ENCODE data around the gene SOCS6.

Gene SOCS6

GRCh38 chr18:70328169-70328568 is 39.3 kb downstream of the SOCS6 start:
- Histone ChIP-seq H3K36me3 (ENCODE audit: control insufficient read depth in 1 of 2, insufficient read depth in 2 of 2, low read length in 2 of 2) (peaks cover 13 to 19% of the 10 kb centered on the region in 2 donors), H3K9me3 (ENCODE audit: control insufficient read depth in 1 of 2, low read length in 2 of 2) (no peaks in the 10 kb centered on the region), H3K27ac (ENCODE audit: low read length) (no peak overlapping the region), H3K4me3 (ENCODE audit: low read depth in 1 of 2, low read length in 2 of 2) (no peak overlapping the region), H3K4me1 (ENCODE audit: control insufficient read depth in 1 of 2, insufficient read depth in 2 of 2, low read length in 2 of 2) (peaks cover 0 to 10% of the 10 kb centered on the region in 2 donors), H3K27me3 (ENCODE audit: low read depth, low read length) (no peaks in the 10 kb centered on the region)

GRCh38 chr18:70329071-70329470 is 40.2 kb downstream of the SOCS6 start:
- H3K36me3 ChIP-seq (ENCODE audit: control insufficient read depth in 1 of 2, insufficient read depth in 2 of 2, low read length in 2 of 2): peaks cover 13 to 19% of the 10 kb centered on the region in 2 donors
- no peak overlapping the region for H3K27ac ChIP-seq (ENCODE audit: low read length)
- peaks cover 0 to 6% of the 10 kb centered on the region in 2 donors for H3K4me1 ChIP-seq (ENCODE audit: control insufficient read depth in 1 of 2, insufficient read depth in 2 of 2, low read length in 2 of 2)
- H3K9me3 ChIP-seq (ENCODE audit: control insufficient read depth in 1 of 2, low read length in 2 of 2): no peaks in the 10 kb centered on the region
- H3K27me3 ChIP-seq (ENCODE audit: low read depth, low read length): no peaks in the 10 kb centered on the region
- no peak overlapping the region for H3K4me3 ChIP-seq (ENCODE audit: low read depth in 1 of 2, low read length in 2 of 2)

GRCh38 chr18:70330887-70331286 is 42.0 kb downstream of the SOCS6 start:
- Histone ChIP-seq H3K27ac (ENCODE audit: low read length) (no peak overlapping the region), H3K4me1 (ENCODE audit: control insufficient read depth in 1 of 2, insufficient read depth in 2 of 2, low read length in 2 of 2) (peaks cover 0 to 6% of the 10 kb centered on the region in 2 donors), H3K9me3 (ENCODE audit: control insufficient read depth in 1 of 2, low read length in 2 of 2) (no peaks in the 10 kb centered on the region), H3K36me3 (ENCODE audit: control insufficient read depth in 1 of 2, insufficient read depth in 2 of 2, low read length in 2 of 2) (peaks cover 0 to 6% of the 10 kb centered on the region in 2 donors), H3K4me3 (ENCODE audit: low read depth in 1 of 2, low read length in 2 of 2) (no peak overlapping the region), H3K27me3 (ENCODE audit: low read depth, low read length) (no peaks in the 10 kb centered on the region)

DNA sequence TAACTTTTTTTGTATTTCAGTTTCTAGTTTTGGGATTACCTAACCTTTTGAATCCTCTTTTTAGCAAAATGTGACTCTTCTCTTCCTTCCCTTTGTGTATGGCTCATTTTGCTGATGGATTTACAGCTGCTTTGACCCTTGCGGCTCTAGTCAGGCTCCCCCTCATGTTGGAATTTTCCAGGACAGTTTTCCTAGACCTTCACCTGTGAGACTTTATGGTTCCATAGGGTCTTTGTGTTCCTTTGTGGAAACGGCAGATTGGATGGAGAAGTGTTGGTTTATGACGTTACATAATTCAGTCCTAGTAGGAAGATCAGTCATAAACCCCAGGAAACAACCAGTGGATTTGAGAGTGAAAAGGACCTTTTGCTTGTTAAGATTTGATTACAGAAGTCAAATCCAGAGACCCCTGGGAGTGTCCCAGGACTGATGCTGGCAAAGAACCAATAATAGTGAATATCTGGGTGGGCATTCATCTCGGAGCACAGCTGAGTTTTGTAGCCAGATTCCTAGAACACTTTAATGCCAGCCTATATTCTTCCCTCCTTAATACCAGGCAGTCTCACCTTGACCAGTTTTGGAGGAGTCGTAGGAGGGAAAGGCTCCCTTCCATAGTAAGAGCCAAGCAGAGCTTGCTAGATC is 42.7 kb downstream of the SOCS6 start:
- Histone ChIP-seq H3K4me3 (ENCODE audit: low read depth in 1 of 2, low read length in 2 of 2) (no peak overlapping the region), H3K27ac (ENCODE audit: low read length) (no peak overlapping the region), H3K9me3 (ENCODE audit: control insufficient read depth in 1 of 2, low read length in 2 of 2) (no peaks in the 10 kb centered on the region), H3K27me3 (ENCODE audit: low read depth, low read length) (no peaks in the 10 kb centered on the region), H3K36me3 (ENCODE audit: control insufficient read depth in 1 of 2, insufficient read depth in 2 of 2, low read length in 2 of 2) (peaks cover 0 to under 1% of the 10 kb centered on the region in 2 donors), H3K4me1 (ENCODE audit: control insufficient read depth in 1 of 2, insufficient read depth in 2 of 2, low read length in 2 of 2) (peaks cover 0 to 6% of the 10 kb centered on the region in 2 donors)

- H3K27me3 ChIP-seq (ENCODE audit: low read depth, low read length): no peaks in the 10 kb centered on the region
- no peaks in the 10 kb centered on the region for H3K36me3 ChIP-seq (ENCODE audit: control insufficient read depth in 1 of 2, insufficient read depth in 2 of 2, low read length in 2 of 2)
- peaks cover 6% of the 10 kb centered on the region in 2 donors for H3K4me1 ChIP-seq (ENCODE audit: control insufficient read depth in 1 of 2, insufficient read depth in 2 of 2, low read length in 2 of 2)
- H3K9me3 ChIP-seq (ENCODE audit: control insufficient read depth in 1 of 2, low read length in 2 of 2): no peaks in the 10 kb centered on the region
- no peak overlapping the region for H3K27ac ChIP-seq (ENCODE audit: low read length)
- no peak overlapping the region for H3K4me3 ChIP-seq (ENCODE audit: low read depth in 1 of 2, low read length in 2 of 2)
Observed at GRCh38 chr18:70332694-70333093, 43.8 kb downstream of the SOCS6 start.

DNA sequence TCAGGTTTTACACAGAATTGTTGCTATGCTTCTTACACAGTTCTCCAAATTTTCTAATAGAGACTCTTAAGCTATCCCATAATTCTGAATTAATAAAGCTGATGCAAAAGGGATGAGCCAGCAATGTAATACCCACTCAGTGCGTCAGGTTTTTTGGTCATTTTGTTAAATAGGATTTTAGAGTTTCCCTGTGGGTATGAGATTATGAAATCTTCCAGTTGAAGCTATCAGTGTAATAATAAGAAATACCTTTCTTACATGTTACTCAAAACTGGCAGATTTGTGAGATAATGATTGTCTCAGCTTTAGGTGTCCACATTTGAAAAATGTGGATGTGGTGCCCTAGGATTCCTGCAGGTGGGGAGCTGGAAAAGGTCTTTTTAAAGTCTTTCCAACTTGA is 44.5 kb downstream of the SOCS6 start:
- H3K4me3 ChIP-seq (ENCODE audit: low read depth in 1 of 2, low read length in 2 of 2): no peak overlapping the region
- H3K4me1 ChIP-seq (ENCODE audit: control insufficient read depth in 1 of 2, insufficient read depth in 2 of 2, low read length in 2 of 2): peaks cover 6% of the 10 kb centered on the region in 2 donors
- no peak overlapping the region for H3K27ac ChIP-seq (ENCODE audit: low read length)
- H3K36me3 ChIP-seq (ENCODE audit: control insufficient read depth in 1 of 2, insufficient read depth in 2 of 2, low read length in 2 of 2): no peaks in the 10 kb centered on the region
- H3K9me3 ChIP-seq (ENCODE audit: control insufficient read depth in 1 of 2, low read length in 2 of 2): no peaks in the 10 kb centered on the region
- no peaks in the 10 kb centered on the region for H3K27me3 ChIP-seq (ENCODE audit: low read depth, low read length)

GRCh38 chr18:70333757-70334156 is 44.9 kb downstream of the SOCS6 start:
- Histone ChIP-seq H3K27me3 (ENCODE audit: low read depth, low read length) (no peaks in the 10 kb centered on the region), H3K4me1 (ENCODE audit: control insufficient read depth in 1 of 2, insufficient read depth in 2 of 2, low read length in 2 of 2) (peaks cover 5 to 6% of the 10 kb centered on the region in 2 donors), H3K36me3 (ENCODE audit: control insufficient read depth in 1 of 2, insufficient read depth in 2 of 2, low read length in 2 of 2) (peaks cover 0 to 2% of the 10 kb centered on the region in 2 donors), H3K9me3 (ENCODE audit: control insufficient read depth in 1 of 2, low read length in 2 of 2) (no peaks in the 10 kb centered on the region), H3K4me3 (ENCODE audit: low read depth in 1 of 2, low read length in 2 of 2) (no peak overlapping the region), H3K27ac (ENCODE audit: low read length) (no peak overlapping the region)

- Histone ChIP-seq H3K9me3 (ENCODE audit: control insufficient read depth in 1 of 2, low read length in 2 of 2) (no peaks in the 10 kb centered on the region), H3K4me1 (ENCODE audit: control insufficient read depth in 1 of 2, insufficient read depth in 2 of 2, low read length in 2 of 2) (peaks cover 0 to 6% of the 10 kb centered on the region in 2 donors), H3K27me3 (ENCODE audit: low read depth, low read length) (no peaks in the 10 kb centered on the region), H3K36me3 (ENCODE audit: control insufficient read depth in 1 of 2, insufficient read depth in 2 of 2, low read length in 2 of 2) (peaks cover 0 to 7% of the 10 kb centered on the region in 2 donors), H3K4me3 (ENCODE audit: low read depth in 1 of 2, low read length in 2 of 2) (no peak overlapping the region), H3K27ac (ENCODE audit: low read length) (no peak overlapping the region)
Observed at GRCh38 chr18:70334264-70334663, 45.4 kb downstream of the SOCS6 start.

DNA sequence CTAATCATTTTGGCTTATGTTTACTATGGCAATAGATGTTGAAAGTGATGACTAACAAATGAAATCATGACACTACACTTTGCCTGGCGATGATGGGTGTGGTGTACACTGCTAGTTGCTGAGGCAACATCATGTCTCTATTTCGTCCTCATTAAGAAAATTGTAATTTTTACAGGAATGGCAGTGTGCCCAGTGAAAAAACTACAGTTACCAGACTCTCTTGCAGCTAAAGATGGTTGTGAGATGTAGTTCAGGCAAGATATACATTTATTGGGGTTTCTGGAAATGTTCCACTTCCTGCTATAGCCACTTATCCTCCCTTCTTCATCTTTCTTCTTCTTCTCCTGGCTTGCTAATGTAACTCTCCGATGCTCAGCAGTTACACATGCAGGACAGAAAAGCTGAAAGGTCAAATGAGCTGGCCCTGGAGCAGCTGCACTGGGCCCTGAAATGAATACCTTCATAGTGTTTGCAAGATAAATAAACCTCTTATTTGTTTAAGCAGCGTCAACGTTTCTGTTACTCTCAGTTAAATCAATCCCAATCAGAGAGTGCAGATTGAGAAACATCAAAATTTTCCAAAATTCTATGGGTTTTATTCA is 46.0 kb downstream of the SOCS6 start:
- H3K4me3 ChIP-seq (ENCODE audit: low read depth in 1 of 2, low read length in 2 of 2): no peak overlapping the region
- H3K9me3 ChIP-seq (ENCODE audit: control insufficient read depth in 1 of 2, low read length in 2 of 2): no peaks in the 10 kb centered on the region
- H3K36me3 ChIP-seq (ENCODE audit: control insufficient read depth in 1 of 2, insufficient read depth in 2 of 2, low read length in 2 of 2): peaks cover 0 to 8% of the 10 kb centered on the region in 2 donors
- H3K27ac ChIP-seq (ENCODE audit: low read length): no peak overlapping the region
- H3K27me3 ChIP-seq (ENCODE audit: low read depth, low read length): no peaks in the 10 kb centered on the region
- peaks cover 0 to 6% of the 10 kb centered on the region in 2 donors for H3K4me1 ChIP-seq (ENCODE audit: control insufficient read depth in 1 of 2, insufficient read depth in 2 of 2, low read length in 2 of 2)

DNA sequence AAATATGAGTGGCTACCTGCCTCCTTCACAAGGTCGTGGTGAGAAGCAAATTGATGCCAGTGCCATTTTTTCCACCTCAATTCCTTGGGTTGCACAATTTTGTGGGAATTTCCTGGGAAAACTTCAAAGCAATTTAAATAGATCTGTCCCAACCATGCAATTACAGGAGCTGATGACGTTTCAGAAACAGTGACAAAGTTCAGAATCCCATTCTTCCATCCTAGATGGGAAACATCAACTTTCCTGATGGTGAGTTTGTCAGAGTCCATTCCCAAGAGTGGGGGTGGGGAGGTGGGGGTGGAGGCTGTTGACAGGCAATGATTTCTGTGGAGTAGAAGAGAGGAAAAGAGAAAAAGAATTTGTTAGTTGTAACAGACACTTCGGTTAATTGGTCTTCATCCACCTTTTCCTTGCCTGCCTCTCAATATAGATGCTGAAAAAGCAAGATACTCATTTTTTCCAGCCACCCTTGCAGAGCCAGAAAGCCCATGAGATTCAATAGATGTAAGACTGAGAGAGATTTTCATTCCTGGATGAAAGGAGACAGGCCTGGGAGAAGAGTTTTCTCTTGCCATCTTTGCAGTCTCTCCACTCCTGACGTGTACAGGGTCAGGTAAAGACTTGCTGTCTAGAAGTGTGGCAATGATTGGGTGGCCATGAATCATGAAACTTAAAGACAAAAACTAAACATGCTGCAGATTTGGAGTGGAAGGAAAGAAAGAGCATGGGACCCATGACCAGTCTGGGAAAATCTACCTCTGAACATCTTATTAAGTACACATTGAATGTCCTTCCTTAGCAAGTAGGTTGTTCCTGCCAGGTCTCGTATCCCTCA is 47.3 kb downstream of the SOCS6 start:
- H3K9me3 ChIP-seq (ENCODE audit: control insufficient read depth in 1 of 2, low read length in 2 of 2): no peaks in the 10 kb centered on the region
- no peak overlapping the region for H3K4me3 ChIP-seq (ENCODE audit: low read depth in 1 of 2, low read length in 2 of 2)
- no peaks in the 10 kb centered on the region for H3K27me3 ChIP-seq (ENCODE audit: low read depth, low read length)
- peaks cover 0 to 6% of the 10 kb centered on the region in 2 donors for H3K4me1 ChIP-seq (ENCODE audit: control insufficient read depth in 1 of 2, insufficient read depth in 2 of 2, low read length in 2 of 2)
- H3K36me3 ChIP-seq (ENCODE audit: control insufficient read depth in 1 of 2, insufficient read depth in 2 of 2, low read length in 2 of 2): peaks cover 0 to 8% of the 10 kb centered on the region in 2 donors
- H3K27ac ChIP-seq (ENCODE audit: low read length): no peak overlapping the region

Data from muscle layer of duodenum (tissue), 2 donors.